ENCODE data around the gene YTHDF1.

The YTHDF1 gene

GRCh38 chr20:63264000-63264399, 48.1 kb upstream of the YTHDF1 start (continued):
- TF ChIP-seq ZNF501 (tag by site-specific recombination; IDR thresholded peaks at IDR 0.05) (no peak), GLI2 (tag by site-specific recombination; IDR thresholded peaks at IDR 0.05; ENCODE audit: borderline replicate concordance, low read depth) (no peak), ZNF416 (tag by site-specific recombination; IDR thresholded peaks at IDR 0.05) (no peak), MZF1 (tag by site-specific recombination; IDR thresholded peaks at IDR 0.05; ENCODE audit: borderline replicate concordance) (no peak), ZNF626 (tag by site-specific recombination; IDR thresholded peaks at IDR 0.05) (no peak), ZNF560 (tag by site-specific recombination; IDR thresholded peaks at IDR 0.05; ENCODE audit: borderline replicate concordance) (no peak), RBAK (tag by site-specific recombination; IDR thresholded peaks at IDR 0.05) (no peak), ZEB2 (tag by site-specific recombination; IDR thresholded peaks at IDR 0.05) (no peak), ZNF341 (tag by site-specific recombination; IDR thresholded peaks at IDR 0.05; ENCODE audit: low read depth) (no peak), ZBTB17 (tag by site-specific recombination; IDR thresholded peaks at IDR 0.05) (no peak), ZNF146 (tag by site-specific recombination; IDR thresholded peaks at IDR 0.05) (no peak)
- TF ChIP-seq, protein P1, sequence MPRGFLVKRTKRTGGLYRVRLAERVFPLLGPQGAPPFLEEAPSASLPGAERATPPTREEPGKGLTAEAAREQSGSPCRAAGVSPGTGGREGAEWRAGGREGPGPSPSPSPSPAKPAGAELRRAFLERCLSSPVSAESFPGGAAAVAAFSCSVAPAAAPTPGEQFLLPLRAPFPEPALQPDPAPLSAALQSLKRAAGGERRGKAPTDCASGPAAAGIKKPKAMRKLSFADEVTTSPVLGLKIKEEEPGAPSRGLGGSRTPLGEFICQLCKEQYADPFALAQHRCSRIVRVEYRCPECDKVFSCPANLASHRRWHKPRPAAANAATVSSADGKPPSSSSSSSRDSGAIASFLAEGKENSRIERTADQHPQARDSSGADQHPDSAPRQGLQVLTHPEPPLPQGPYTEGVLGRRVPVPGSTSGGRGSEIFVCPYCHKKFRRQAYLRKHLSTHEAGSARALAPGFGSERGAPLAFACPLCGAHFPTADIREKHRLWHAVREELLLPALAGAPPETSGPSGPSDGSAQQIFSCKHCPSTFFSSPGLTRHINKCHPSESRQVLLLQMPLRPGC (tag by site-specific recombination; IDR thresholded peaks at IDR 0.05), result no peak

DNA sequence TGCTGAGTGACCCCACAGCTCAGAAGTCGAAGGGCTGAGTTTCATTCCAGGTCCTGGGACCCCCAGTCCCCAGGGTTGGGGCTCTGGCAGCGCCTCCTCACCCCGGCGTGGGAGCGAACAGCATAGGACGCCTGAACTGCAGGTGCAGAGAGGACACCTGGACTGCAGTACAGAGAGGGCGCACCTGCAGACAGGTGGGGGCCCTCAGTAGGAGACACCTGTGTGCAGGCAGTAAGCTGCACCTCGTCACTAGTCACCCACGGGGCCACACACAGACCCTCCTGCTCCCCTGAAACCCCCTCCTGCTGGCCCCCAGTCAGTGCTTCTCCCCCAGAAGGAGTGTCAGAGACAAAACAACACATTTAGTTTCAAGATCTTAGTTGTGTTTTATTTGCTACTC, 46.9 kb upstream of the YTHDF1 start:
- ChIA-PET CTCF (interaction anchor here (0.6 kb wide), 1 partner anchor 39 kb away, joined by 4 read pairs; no protein-coding TSS in a partner anchor), POLR2A (no interaction called here)
- Histone ChIP-seq H3K4me1 (ENCODE audit: control insufficient read depth, insufficient read depth, low read length) (no peaks in the 10 kb centered on the region), H3K4me3 (ENCODE audit: low read depth, low read length) (no peak overlapping the region), H3K27ac (ENCODE audit: extremely low read depth, low read depth, low read length) (no peak overlapping the region), H3K36me3 (ENCODE audit: control insufficient read depth in 2 of 2, insufficient read depth in 1 of 2, low read length in 2 of 2) (no peaks in the 10 kb centered on the region), H3K9me3 (ENCODE audit: control insufficient read depth, insufficient read depth, low read depth, low read length) (no peaks in the 10 kb centered on the region)
- TF ChIP-seq ZSCAN30 (tag by site-specific recombination; IDR thresholded peaks at IDR 0.05) (no peak), ZNF768 (tag by site-specific recombination; IDR thresholded peaks at IDR 0.05) (no peak), GLI2 (tag by site-specific recombination; IDR thresholded peaks at IDR 0.05; ENCODE audit: borderline replicate concordance, low read depth) (no peak), ZNF624 (tag by site-specific recombination; IDR thresholded peaks at IDR 0.05) (no peak), ZNF544 (tag by site-specific recombination; IDR thresholded peaks at IDR 0.05) (no peak), ZNF664 (tag by site-specific recombination; IDR thresholded peaks at IDR 0.05) (no peak), KLF16 (tag by site-specific recombination; IDR thresholded peaks at IDR 0.05) (no peak), ZNF529 (tag by site-specific recombination; IDR thresholded peaks at IDR 0.05; ENCODE audit: insufficient replicate concordance) (no peak), ZNF132 (tag by site-specific recombination; IDR thresholded peaks at IDR 0.05; ENCODE audit: borderline replicate concordance) (no peak)
- TF ChIP-seq, protein P2, sequence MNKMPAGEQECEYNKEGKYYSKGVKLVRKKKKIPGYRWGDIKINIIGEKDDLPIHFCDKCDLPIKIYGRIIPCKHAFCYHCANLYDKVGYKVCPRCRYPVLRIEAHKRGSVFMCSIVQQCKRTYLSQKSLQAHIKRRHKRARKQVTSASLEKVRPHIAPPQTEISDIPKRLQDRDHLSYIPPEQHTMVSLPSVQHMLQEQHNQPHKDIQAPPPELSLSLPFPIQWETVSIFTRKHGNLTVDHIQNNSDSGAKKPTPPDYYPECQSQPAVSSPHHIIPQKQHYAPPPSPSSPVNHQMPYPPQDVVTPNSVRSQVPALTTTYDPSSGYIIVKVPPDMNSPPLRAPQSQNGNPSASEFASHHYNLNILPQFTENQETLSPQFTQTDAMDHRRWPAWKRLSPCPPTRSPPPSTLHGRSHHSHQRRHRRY (tag by site-specific recombination; IDR thresholded peaks at IDR 0.05), result no peak
- TF ChIP-seq, protein P3, sequence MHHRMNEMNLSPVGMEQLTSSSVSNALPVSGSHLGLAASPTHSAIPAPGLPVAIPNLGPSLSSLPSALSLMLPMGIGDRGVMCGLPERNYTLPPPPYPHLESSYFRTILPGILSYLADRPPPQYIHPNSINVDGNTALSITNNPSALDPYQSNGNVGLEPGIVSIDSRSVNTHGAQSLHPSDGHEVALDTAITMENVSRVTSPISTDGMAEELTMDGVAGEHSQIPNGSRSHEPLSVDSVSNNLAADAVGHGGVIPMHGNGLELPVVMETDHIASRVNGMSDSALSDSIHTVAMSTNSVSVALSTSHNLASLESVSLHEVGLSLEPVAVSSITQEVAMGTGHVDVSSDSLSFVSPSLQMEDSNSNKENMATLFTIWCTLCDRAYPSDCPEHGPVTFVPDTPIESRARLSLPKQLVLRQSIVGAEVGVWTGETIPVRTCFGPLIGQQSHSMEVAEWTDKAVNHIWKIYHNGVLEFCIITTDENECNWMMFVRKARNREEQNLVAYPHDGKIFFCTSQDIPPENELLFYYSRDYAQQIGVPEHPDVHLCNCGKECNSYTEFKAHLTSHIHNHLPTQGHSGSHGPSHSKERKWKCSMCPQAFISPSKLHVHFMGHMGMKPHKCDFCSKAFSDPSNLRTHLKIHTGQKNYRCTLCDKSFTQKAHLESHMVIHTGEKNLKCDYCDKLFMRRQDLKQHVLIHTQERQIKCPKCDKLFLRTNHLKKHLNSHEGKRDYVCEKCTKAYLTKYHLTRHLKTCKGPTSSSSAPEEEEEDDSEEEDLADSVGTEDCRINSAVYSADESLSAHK (tag by site-specific recombination; IDR thresholded peaks at IDR 0.05), result no peak
- TF ChIP-seq, protein P4, sequence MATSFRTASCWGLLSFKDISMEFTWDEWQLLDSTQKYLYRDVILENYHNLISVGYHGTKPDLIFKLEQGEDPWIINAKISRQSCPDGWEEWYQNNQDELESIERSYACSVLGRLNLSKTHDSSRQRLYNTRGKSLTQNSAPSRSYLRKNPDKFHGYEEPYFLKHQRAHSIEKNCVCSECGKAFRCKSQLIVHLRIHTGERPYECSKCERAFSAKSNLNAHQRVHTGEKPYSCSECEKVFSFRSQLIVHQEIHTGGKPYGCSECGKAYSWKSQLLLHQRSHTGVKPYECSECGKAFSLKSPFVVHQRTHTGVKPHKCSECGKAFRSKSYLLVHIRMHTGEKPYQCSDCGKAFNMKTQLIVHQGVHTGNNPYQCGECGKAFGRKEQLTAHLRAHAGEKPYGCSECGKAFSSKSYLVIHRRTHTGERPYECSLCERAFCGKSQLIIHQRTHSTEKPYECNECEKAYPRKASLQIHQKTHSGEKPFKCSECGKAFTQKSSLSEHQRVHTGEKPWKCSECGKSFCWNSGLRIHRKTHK (tag by site-specific recombination; IDR thresholded peaks at IDR 0.05), result no peak
